Caco-2 (cell line): ENCODE data around the gene AP1S3. TPM values are rescaled to one million over a fixed set of nuclear protein-coding genes. Genes with fewer than 3 reads are reported as not detected.

Experiments
- BruUV-seq: library from RNA; stranded (reverse); fragments of 400-500 nt; replicated peaks from 2 replicates; lab custom pipeline; 2021; lab: Mats Ljungman, UMichigan
- CTCF ChIA-PET: fragments of 300-600 bp; sonication (Branson Sonifier 250); formaldehyde crosslinking; loops from one replicate; lab custom pipeline; 2022; ENCODE audit warnings: antibody characterized with exemption; lab: Charles Lee
- POLR2A ChIA-PET: fragments of 300-600 bp; sonication (Branson Sonifier 250); formaldehyde crosslinking; loops from one replicate; lab custom pipeline; 2022; ENCODE audit warnings: antibody characterized with exemption; lab: Charles Lee
- DNase-seq, 2 experiments: peaks; one replicate each; pipeline versions ENCODE4 v3.0.0 to v3.0.0-alpha.2; 2020 to 2022
- H3K27me3 ChIP-seq: replicated peaks from 2 replicates; pipeline ENCODE4 v1.6.0; 2011; ENCODE audit warnings: low read length; ENCODE audit not compliant: control insufficient read depth, insufficient read depth
- H3K36me3 ChIP-seq: 2 replicates; pipeline ENCODE4 v1.5.1; 2011; ENCODE audit warnings: low read length; ENCODE audit not compliant: control insufficient read depth, insufficient read depth
- H3K4me1 ChIP-seq: fragments of 250-450 bp; sonication (Bioruptor Pico); 2 replicates; pipeline ENCODE4 v1.5.1; 2020; ENCODE audit warnings: mild to moderate bottlenecking
- H3K4me3 ChIP-seq: 2 replicates; pipeline ENCODE4 v1.5.1; 2011; ENCODE audit warnings: low read depth, mild to moderate bottlenecking, control low read depth, low read length
- H3K9me3 ChIP-seq: fragments of 250-450 bp; sonication (Bioruptor Pico); 2 replicates; pipeline ENCODE4 v1.5.1; 2020; ENCODE audit warnings: mild to moderate bottlenecking, moderate library complexity
- H3K27ac Mint-ChIP-seq: one replicate; pipeline ENCODE4 v1.8.0; 2022; ENCODE audit warnings: mixed read lengths; ENCODE audit not compliant: unreplicated experiment
- H3K27me3 Mint-ChIP-seq: one replicate; pipeline ENCODE4 v1.8.0; 2022; ENCODE audit warnings: mixed read lengths; ENCODE audit not compliant: insufficient read depth, unreplicated experiment
- H3K36me3 Mint-ChIP-seq: one replicate; pipeline ENCODE4 v1.8.0; 2022; ENCODE audit warnings: mild to moderate bottlenecking, mixed read lengths; ENCODE audit not compliant: insufficient read depth, unreplicated experiment
- H3K4me1 Mint-ChIP-seq: one replicate; pipeline ENCODE4 v1.8.0; 2022; ENCODE audit warnings: low read depth, mixed read lengths; ENCODE audit not compliant: unreplicated experiment
- H3K4me3 Mint-ChIP-seq: one replicate; pipeline ENCODE4 v1.8.0; 2022; ENCODE audit warnings: mild to moderate bottlenecking, moderate library complexity, mixed read lengths; ENCODE audit not compliant: unreplicated experiment
- H3K9me3 Mint-ChIP-seq: one replicate; pipeline ENCODE4 v1.8.0; 2022; ENCODE audit warnings: mixed read lengths; ENCODE audit not compliant: unreplicated experiment
- CTCF ChIP-seq, 2 experiments: fragments of 200-600 bp in 1 of 2; IDR thresholded peaks; 1 replicate in 1 of 2; 2 replicates in 1 of 2; pipeline versions ENCODE4 v1.5.1 to v1.8.0; 2011 to 2022; ENCODE audit warnings: antibody characterized with exemption in 1 of 2, control low read depth in 1 of 2, inconsistent platforms in 1 of 2, low read depth in 1 of 2, low read length in 1 of 2, mild to moderate bottlenecking in 1 of 2, moderate library complexity in 1 of 2; ENCODE audit not compliant: insufficient read depth in 1 of 2, severe bottlenecking in 1 of 2, unreplicated experiment in 1 of 2
- intact Hi-C: fragments of 100-400 bp; cut with micrococcal nuclease; formaldehyde crosslinking; loops from one replicate; pipeline ENCODE4 v1.10.0; 2022; ENCODE audit not compliant: unreplicated experiment
- total RNA-seq: library from RNA; stranded (reverse); gene quantifications from 2 replicates; pipeline ENCODE4 v1.2.3, GENCODE V29; 2022

AP1S3 gene
- total RNA-seq, 1 experiment from 2014 or later: 180 TPM

GRCh38 chr2:223753940-223754339, 83.4 kb downstream of the AP1S3 start:
- Mint-ChIP-seq H3K27me3 (no peaks in the 10 kb centered on the region), H3K9me3 (no peaks in the 10 kb centered on the region), H3K27ac (no peak overlapping the region), H3K4me1 (peaks cover 14% of the 10 kb centered on the region), H3K4me3 (no peak overlapping the region), H3K36me3 (peaks cover 71% of the 10 kb centered on the region)
- POLR2A ChIA-PET: no interaction called here
- Histone ChIP-seq H3K4me1 (peaks cover 7% of the 10 kb centered on the region), H3K27me3 (no peaks in the 10 kb centered on the region), H3K4me3 (no peak overlapping the region), H3K36me3 (no peaks in the 10 kb centered on the region), H3K9me3 (no peaks in the 10 kb centered on the region)
- CTCF ChIA-PET: no interaction called here
- intact Hi-C loops: no loop called here
- TF ChIP-seq CTCF (IDR thresholded peaks at IDR 0.05; ENCODE audit: insufficient read depth in 1 of 2, low read depth in 1 of 2, low read length in 1 of 2, severe bottlenecking in 1 of 2, unreplicated experiment in 1 of 2): no peak
- no TSS peak for BruUV-seq
- DNase-seq: no peak

GRCh38 chr2:223751012-223751411, 86.4 kb downstream of the AP1S3 start:
- CTCF ChIA-PET: no interaction called here
- no peak overlapping the region for H3K4me3 Mint-ChIP-seq
- H3K36me3 Mint-ChIP-seq: peaks cover 59% of the 10 kb centered on the region
- DNase-seq: no peak
- H3K27ac Mint-ChIP-seq: no peak overlapping the region
- H3K4me1 Mint-ChIP-seq: peaks cover 14% of the 10 kb centered on the region
- Histone ChIP-seq H3K27me3 (no peaks in the 10 kb centered on the region), H3K9me3 (no peaks in the 10 kb centered on the region), H3K36me3 (no peaks in the 10 kb centered on the region), H3K4me1 (peaks cover 13% of the 10 kb centered on the region), H3K4me3 (no peak overlapping the region)
- TF ChIP-seq CTCF (IDR thresholded peaks at IDR 0.05; ENCODE audit: insufficient read depth in 1 of 2, low read depth in 1 of 2, low read length in 1 of 2, severe bottlenecking in 1 of 2, unreplicated experiment in 1 of 2): no peak
- no TSS peak for BruUV-seq
- intact Hi-C loops: no loop called here
- H3K9me3 Mint-ChIP-seq: no peaks in the 10 kb centered on the region
- POLR2A ChIA-PET: no interaction called here
- no peaks in the 10 kb centered on the region for H3K27me3 Mint-ChIP-seq

- Mint-ChIP-seq H3K36me3 (peaks cover 50% of the 10 kb centered on the region), H3K4me1 (peaks cover 37% of the 10 kb centered on the region), H3K9me3 (no peaks in the 10 kb centered on the region), H3K27ac (no peak overlapping the region), H3K27me3 (no peaks in the 10 kb centered on the region), H3K4me3 (no peak overlapping the region)
- intact Hi-C loops: no loop called here
- H3K4me1 ChIP-seq: peaks cover 34% of the 10 kb centered on the region
- no peak overlapping the region for H3K4me3 ChIP-seq
- DNase-seq: no peak
- H3K36me3 ChIP-seq: no peaks in the 10 kb centered on the region
- no TSS peak for BruUV-seq
- POLR2A ChIA-PET: no interaction called here
- no peaks in the 10 kb centered on the region for H3K9me3 ChIP-seq
- CTCF ChIA-PET: no interaction called here
- H3K27me3 ChIP-seq: no peaks in the 10 kb centered on the region
- no peak for TF ChIP-seq CTCF (IDR thresholded peaks at IDR 0.05; ENCODE audit: insufficient read depth in 1 of 2, low read depth in 1 of 2, low read length in 1 of 2, severe bottlenecking in 1 of 2, unreplicated experiment in 1 of 2)
Observed at GRCh38 chr2:223747392-223748042, 89.9 kb downstream of the AP1S3 start.
